Measurements from ENCODE around the gene CAPZA3. TPM values are rescaled to one million over a fixed set of nuclear protein-coding genes. Genes with fewer than 3 reads are reported as not detected.

CAPZA3 gene
- total and polyA plus RNA-seq, 7 donors, result not detected

GRCh38 chr12:18700271-18700670 lies 37.6 kb upstream of the CAPZA3 start:
- H3K4me1 ChIP-seq, result no peaks in the 10 kb centered on the region
- H3K27me3 ChIP-seq, result no peaks in the 10 kb centered on the region
- no peak overlapping the region for H3K27ac ChIP-seq
- no peaks in the 10 kb centered on the region for H3K36me3 ChIP-seq
- no peaks in the 10 kb centered on the region for H3K9me3 ChIP-seq
- no peak for TF ChIP-seq POLR2A (IDR thresholded peaks at IDR 0.05)
- no peak for TF ChIP-seq EP300 (IDR thresholded peaks at IDR 0.05)
- TF ChIP-seq, protein P1, sequence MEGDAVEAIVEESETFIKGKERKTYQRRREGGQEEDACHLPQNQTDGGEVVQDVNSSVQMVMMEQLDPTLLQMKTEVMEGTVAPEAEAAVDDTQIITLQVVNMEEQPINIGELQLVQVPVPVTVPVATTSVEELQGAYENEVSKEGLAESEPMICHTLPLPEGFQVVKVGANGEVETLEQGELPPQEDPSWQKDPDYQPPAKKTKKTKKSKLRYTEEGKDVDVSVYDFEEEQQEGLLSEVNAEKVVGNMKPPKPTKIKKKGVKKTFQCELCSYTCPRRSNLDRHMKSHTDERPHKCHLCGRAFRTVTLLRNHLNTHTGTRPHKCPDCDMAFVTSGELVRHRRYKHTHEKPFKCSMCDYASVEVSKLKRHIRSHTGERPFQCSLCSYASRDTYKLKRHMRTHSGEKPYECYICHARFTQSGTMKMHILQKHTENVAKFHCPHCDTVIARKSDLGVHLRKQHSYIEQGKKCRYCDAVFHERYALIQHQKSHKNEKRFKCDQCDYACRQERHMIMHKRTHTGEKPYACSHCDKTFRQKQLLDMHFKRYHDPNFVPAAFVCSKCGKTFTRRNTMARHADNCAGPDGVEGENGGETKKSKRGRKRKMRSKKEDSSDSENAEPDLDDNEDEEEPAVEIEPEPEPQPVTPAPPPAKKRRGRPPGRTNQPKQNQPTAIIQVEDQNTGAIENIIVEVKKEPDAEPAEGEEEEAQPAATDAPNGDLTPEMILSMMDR (IDR thresholded peaks at IDR 0.05), result no peak
- TF ChIP-seq POLR2AphosphoS5 (IDR thresholded peaks at IDR 0.05), result peak in 1 of 4 donors; percentile 15
- no peak for DNase-seq
- WGBS, 2 donors, result 82 to 84% methylated on average over 3 of the region's 3 CpGs
- intact Hi-C loops (cut with DNase I), result no loop called here
- no peak overlapping the region for H3K4me3 ChIP-seq

- 12 to 60% methylated on average over 2 of the region's 2 CpGs for WGBS, 2 donors
- no peak for DNase-seq
- Histone ChIP-seq H3K9me3 (no peaks in the 10 kb centered on the region), H3K4me3 (no peak overlapping the region), H3K27me3 (no peaks in the 10 kb centered on the region), H3K36me3 (no peaks in the 10 kb centered on the region), H3K27ac (no peak overlapping the region), H3K4me1 (no peaks in the 10 kb centered on the region)
- intact Hi-C loops (cut with DNase I), result no loop called here
- TF ChIP-seq POLR2AphosphoS5 (IDR thresholded peaks at IDR 0.05) (no peak), EP300 (IDR thresholded peaks at IDR 0.05) (no peak), POLR2A (IDR thresholded peaks at IDR 0.05) (no peak)
- TF ChIP-seq, protein P1 (IDR thresholded peaks at IDR 0.05), result no peak
Measured at GRCh38 chr12:18703321-18703720, 34.6 kb upstream of the CAPZA3 start.

DNA sequence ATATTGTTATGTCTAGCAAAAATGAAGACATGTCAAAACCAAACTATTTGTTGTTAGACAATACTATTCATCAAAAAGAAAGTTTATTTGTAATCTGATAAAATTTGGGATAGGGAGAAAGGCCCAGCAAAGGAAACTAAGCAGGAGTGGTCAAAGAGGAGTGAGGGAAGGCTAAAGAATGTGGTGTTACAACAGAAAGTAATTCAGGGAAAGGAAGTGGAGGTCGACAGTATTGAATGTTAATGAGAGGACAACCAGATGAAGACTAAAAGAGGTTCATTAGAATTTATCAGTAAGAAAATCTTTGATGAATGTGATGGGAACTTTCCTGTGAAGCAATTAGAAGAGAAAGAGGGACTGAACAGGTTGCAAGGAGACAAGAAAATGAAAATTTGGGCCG lies 34.0 kb upstream of the CAPZA3 start:
- intact Hi-C loops (cut with DNase I), result no loop called here
- WGBS, 2 donors, result 74 to 75% methylated on average over 2 of the region's 2 CpGs
- TF ChIP-seq POLR2A (IDR thresholded peaks at IDR 0.05), result no peak
- no peak for TF ChIP-seq POLR2AphosphoS5 (IDR thresholded peaks at IDR 0.05)
- TF ChIP-seq, protein P1 (IDR thresholded peaks at IDR 0.05), result no peak
- TF ChIP-seq EP300 (IDR thresholded peaks at IDR 0.05), result no peak

DNA sequence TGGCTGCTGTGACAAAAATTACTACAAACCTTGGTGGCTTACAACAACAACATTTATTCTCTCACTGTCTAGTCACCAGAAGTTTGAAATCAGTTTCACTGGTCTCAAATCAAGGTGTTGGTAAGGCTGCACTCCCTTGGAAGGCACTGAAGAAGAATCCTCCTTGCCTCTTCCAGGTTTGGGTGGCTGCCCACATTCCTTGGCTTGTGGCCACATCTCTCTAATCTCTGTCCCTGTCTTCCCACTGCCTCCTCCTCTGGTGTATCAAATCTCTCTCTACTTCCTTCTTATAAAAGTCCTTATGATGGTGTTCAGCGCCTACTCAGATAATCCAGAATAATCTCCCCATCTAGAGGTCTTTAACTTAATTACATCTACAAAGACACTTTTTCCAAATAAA lies 31.1 kb upstream of the CAPZA3 start:
- Histone ChIP-seq H3K4me3 (no peak overlapping the region), H3K4me1 (no peaks in the 10 kb centered on the region), H3K27ac (no peak overlapping the region), H3K36me3 (no peaks in the 10 kb centered on the region), H3K9me3 (peaks cover 0 to 3% (median 0%) of the 10 kb centered on the region in 4 donors), H3K27me3 (no peaks in the 10 kb centered on the region)
- intact Hi-C loops (cut with DNase I), result no loop called here
- no peak for TF ChIP-seq POLR2AphosphoS5 (IDR thresholded peaks at IDR 0.05)
- TF ChIP-seq, protein P1 (IDR thresholded peaks at IDR 0.05), result no peak
- TF ChIP-seq POLR2A (IDR thresholded peaks at IDR 0.05), result no peak
- DNase-seq, result no peak
- WGBS, 2 donors, result 91 to 95% methylated on average over 1 of the region's 1 CpG

More for the DNA sequence above, 34.0 kb upstream of the CAPZA3 start:
- Histone ChIP-seq H3K27me3 (no peaks in the 10 kb centered on the region), H3K4me1 (no peaks in the 10 kb centered on the region), H3K4me3 (no peak overlapping the region), H3K36me3 (no peaks in the 10 kb centered on the region), H3K9me3 (no peaks in the 10 kb centered on the region), H3K27ac (no peak overlapping the region)
- no peak for DNase-seq

DNA sequence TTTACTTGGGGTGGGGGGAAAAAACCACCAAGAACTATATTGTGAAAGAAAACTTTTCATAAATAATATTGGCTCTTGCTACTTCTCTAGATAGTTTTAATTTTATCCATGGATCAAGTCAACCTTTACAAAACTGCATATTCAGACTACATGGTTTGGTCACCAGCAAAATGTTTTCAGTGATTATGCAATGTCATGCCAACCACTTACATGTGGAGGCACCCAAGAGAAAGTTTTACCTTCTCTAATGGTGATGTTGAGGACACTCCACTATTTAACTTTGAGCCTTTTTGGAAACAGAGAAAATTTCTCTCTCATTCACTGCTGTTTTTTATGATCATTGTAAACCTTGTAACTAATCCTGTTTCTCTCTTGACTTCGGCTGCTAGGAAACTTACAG lies 21.7 kb upstream of the CAPZA3 start:
- TF ChIP-seq, protein P1 (IDR thresholded peaks at IDR 0.05), result no peak
- TF ChIP-seq EP300 (IDR thresholded peaks at IDR 0.05) (no peak), POLR2A (IDR thresholded peaks at IDR 0.05) (no peak), POLR2AphosphoS5 (IDR thresholded peaks at IDR 0.05) (no peak)
- DNase-seq, result no peak
- intact Hi-C loops (cut with DNase I), result no loop called here
- no peaks in the 10 kb centered on the region for H3K27me3 ChIP-seq
- no peaks in the 10 kb centered on the region for H3K9me3 ChIP-seq
- no peaks in the 10 kb centered on the region for H3K4me1 ChIP-seq
- H3K36me3 ChIP-seq, result no peaks in the 10 kb centered on the region
- 33 to 67% methylated on average over 1 of the region's 1 CpG for WGBS, 2 donors
- H3K4me3 ChIP-seq, result no peak overlapping the region
- H3K27ac ChIP-seq, result no peak overlapping the region

Measured in sigmoid colon (tissue), 7 donors.